IMR-90 (cell line): ENCODE results near the gene NLGN1.

ENCODE experiments used
- MAFK ChIP-seq: IDR thresholded peaks from 2 replicates; pipeline ENCODE4 v1.6.1; 2012; ENCODE audit warnings: low read depth, low read length, improper control_type of control experiment
- NFE2L2 ChIP-seq: fragments of 150-350 bp; IDR thresholded peaks from 2 replicates; pipeline ENCODE4 v1.6.1; 2016; ENCODE audit warnings: low read depth, mild to moderate bottlenecking, low read length
- POLR2A ChIP-seq: IDR thresholded peaks from 2 replicates; pipeline ENCODE4 v1.6.1; 2012; ENCODE audit warnings: mild to moderate bottlenecking, low read depth, low read length
- RFX5 ChIP-seq: IDR thresholded peaks from 2 replicates; pipeline ENCODE4 v1.8.0; 2012; ENCODE audit warnings: low read depth, mild to moderate bottlenecking, low read length, moderate library complexity
- TF ChIP-seq, protein P1 (sequence below): conservative IDR thresholded peaks from 2 replicates; pipeline ENCODE4 v1.5.1; 2012; ENCODE audit warnings: mild to moderate bottlenecking, low read depth, low read length, improper control_type of control experiment

DNA sequence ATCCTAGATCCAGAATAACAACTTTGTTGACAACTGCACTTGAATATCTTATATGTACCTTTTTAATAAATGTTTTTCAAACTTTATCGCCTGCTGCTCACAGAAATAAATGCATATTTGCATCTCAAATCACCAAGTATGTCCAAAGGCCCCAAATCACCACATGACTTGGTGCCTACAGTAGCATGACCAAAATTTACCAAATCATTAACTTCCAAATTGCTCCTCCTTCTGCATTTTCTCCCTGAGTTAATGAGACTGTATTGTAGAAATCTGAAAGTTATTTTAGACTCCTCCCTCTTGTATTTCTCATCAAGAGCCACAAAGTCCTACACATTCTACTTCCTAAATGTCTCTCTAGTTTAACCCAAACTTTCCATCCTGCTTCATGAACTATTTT lies 826.1 kb downstream of the NLGN1 start:
- TF ChIP-seq NFE2L2: no peak
- TF ChIP-seq, protein P1, sequence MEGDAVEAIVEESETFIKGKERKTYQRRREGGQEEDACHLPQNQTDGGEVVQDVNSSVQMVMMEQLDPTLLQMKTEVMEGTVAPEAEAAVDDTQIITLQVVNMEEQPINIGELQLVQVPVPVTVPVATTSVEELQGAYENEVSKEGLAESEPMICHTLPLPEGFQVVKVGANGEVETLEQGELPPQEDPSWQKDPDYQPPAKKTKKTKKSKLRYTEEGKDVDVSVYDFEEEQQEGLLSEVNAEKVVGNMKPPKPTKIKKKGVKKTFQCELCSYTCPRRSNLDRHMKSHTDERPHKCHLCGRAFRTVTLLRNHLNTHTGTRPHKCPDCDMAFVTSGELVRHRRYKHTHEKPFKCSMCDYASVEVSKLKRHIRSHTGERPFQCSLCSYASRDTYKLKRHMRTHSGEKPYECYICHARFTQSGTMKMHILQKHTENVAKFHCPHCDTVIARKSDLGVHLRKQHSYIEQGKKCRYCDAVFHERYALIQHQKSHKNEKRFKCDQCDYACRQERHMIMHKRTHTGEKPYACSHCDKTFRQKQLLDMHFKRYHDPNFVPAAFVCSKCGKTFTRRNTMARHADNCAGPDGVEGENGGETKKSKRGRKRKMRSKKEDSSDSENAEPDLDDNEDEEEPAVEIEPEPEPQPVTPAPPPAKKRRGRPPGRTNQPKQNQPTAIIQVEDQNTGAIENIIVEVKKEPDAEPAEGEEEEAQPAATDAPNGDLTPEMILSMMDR: no peak
- no peak for TF ChIP-seq RFX5
- no peak for TF ChIP-seq MAFK
- TF ChIP-seq POLR2A: no peak
